ENCODE data around the gene PASK.
"Not testable (repeated sequence)": the region's sequence is repeated elsewhere in the genome, so short reads cannot be mapped to it uniquely, and the experiment has no call there.

PASK gene

DNA sequence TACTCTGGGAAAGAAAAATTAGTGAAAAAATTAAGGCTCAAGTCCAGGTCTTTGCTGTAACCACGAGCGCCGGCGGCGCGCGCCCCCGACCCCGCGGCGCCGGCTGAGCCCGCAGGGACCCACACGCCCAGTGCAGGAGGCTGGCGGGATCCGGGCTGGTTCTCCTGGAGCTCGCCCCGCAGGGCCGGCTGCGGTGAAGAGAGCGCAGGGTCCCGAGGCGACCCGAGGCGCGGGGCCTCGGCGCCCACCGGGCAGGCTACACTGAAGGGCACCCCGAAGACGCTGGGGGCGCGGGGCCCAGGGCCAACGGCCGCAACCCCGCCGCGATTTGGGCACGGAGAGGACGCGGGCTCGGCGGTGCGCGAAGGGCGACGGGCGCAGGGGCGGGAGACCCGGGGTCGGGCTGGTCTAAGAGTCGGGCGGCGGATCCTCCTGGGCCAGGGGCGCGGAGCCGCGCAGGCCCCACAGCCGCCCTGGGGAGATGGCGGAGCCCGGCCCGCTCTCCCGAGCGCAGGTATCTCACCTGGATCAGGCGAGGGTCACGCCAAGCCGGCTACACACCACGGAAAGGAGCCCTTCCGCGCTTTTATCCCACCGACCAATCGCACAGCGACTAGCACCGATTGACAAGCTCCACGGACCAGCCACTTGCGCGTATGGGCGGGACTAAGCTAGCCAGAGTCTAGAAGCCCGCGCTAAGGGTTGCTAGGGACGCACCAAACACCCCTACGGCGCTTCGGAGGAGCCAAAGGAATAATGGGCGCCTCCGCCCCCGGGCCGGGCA, at the start of gene PASK:
TSS of gene PASK (minus strand) at position 582 of the 784 bp plus-strand sequence. CDS start 6,440 bp downstream, outside the sequence.
- TF ChIP-seq ZNF274 (IDR thresholded peaks at IDR 0.05; ENCODE audit: low read depth, low read length) = no peak

GRCh38 chr2:241198381-241199279, 49.4 kb upstream of the PASK start:
- TF ChIP-seq ZNF274 (IDR thresholded peaks at IDR 0.05; ENCODE audit: low read depth, low read length) = no peak

More for the DNA sequence above, at the start of gene PASK:
- H3K4me3 ChIP-seq (ENCODE audit: low read length) = peak within 1 kb of the TSS; percentile 92

GRCh38 chr2:241197947-241198346, 48.7 kb upstream of the PASK start:
- TF ChIP-seq ZNF274 (IDR thresholded peaks at IDR 0.05; ENCODE audit: low read depth, low read length) = no peak
- no peak overlapping the region for H3K4me3 ChIP-seq (ENCODE audit: low read length)

More at GRCh38 chr2:241198381-241199279, 49.4 kb upstream of the PASK start:
- H3K4me3 ChIP-seq (ENCODE audit: low read length) = no peak overlapping the region

- not testable (repeated sequence) for H3K4me3 ChIP-seq (ENCODE audit: low read length)
These were observed 48.0 kb upstream of the PASK start for GRCh38 chr2:241197246-241197645.

- TF ChIP-seq ZNF274 (IDR thresholded peaks at IDR 0.05; ENCODE audit: low read depth, low read length) = no peak
- H3K4me3 ChIP-seq (ENCODE audit: low read length) = no peak overlapping the region
These were observed 46.3 kb upstream of the PASK start for GRCh38 chr2:241195506-241196130.

GRCh38 chr2:241194811-241195210, 45.5 kb upstream of the PASK start:
- no peak overlapping the region for H3K4me3 ChIP-seq (ENCODE audit: low read length)
- no peak for TF ChIP-seq ZNF274 (IDR thresholded peaks at IDR 0.05; ENCODE audit: low read depth, low read length)

DNA sequence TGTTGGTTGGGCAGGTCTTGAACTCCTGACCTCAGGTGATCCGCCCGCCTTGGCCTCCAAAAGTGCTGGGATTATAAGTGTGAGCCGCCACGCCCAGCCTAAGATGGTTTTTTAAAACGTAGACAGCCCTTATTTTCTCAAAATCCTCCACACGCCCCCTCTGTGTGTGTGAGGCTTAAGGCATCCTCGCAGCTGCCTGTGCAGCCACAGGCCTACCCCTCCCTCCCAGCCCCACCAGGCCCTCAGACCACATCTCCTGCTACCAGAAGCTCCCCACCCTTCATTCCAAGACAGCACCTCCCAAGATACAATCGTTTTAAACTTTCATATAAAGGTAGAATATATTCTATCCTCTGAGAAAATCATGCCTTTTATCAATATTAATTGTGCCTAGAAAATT, 44.0 kb upstream of the PASK start:
- no peak for TF ChIP-seq ZNF274 (IDR thresholded peaks at IDR 0.05; ENCODE audit: low read depth, low read length)

GRCh38 chr2:241191081-241191480, 41.8 kb upstream of the PASK start:
- TF ChIP-seq ZNF274 (IDR thresholded peaks at IDR 0.05; ENCODE audit: low read depth, low read length) = no peak
- no peak overlapping the region for H3K4me3 ChIP-seq (ENCODE audit: low read length)

More for the DNA sequence above, 44.0 kb upstream of the PASK start:
- no peak overlapping the region for H3K4me3 ChIP-seq (ENCODE audit: low read length)

- no peak for TF ChIP-seq ZNF274 (IDR thresholded peaks at IDR 0.05; ENCODE audit: low read depth, low read length)
- H3K4me3 ChIP-seq (ENCODE audit: low read length) = no peak overlapping the region
These were observed 41.2 kb upstream of the PASK start for GRCh38 chr2:241190291-241190981.

DNA sequence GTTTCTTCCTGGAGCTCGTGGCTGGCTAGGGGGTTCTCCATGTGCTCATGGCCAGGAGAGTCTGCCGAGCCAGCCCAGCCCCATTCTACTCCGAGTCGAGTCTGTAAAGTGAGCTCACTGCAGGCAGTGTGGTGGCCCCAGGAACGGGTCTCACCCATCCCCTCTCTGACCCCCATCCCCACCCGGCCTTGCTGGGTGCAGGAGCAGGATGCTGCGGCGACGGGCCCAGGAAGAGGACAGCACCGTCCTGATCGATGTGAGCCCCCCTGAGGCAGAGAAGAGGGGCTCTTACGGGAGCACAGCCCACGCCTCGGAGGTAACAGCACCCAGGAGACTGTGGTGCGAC, 40.6 kb upstream of the PASK start:
- H3K4me3 ChIP-seq (ENCODE audit: low read length) = no peak overlapping the region
- no peak for TF ChIP-seq ZNF274 (IDR thresholded peaks at IDR 0.05; ENCODE audit: low read depth, low read length)

DNA sequence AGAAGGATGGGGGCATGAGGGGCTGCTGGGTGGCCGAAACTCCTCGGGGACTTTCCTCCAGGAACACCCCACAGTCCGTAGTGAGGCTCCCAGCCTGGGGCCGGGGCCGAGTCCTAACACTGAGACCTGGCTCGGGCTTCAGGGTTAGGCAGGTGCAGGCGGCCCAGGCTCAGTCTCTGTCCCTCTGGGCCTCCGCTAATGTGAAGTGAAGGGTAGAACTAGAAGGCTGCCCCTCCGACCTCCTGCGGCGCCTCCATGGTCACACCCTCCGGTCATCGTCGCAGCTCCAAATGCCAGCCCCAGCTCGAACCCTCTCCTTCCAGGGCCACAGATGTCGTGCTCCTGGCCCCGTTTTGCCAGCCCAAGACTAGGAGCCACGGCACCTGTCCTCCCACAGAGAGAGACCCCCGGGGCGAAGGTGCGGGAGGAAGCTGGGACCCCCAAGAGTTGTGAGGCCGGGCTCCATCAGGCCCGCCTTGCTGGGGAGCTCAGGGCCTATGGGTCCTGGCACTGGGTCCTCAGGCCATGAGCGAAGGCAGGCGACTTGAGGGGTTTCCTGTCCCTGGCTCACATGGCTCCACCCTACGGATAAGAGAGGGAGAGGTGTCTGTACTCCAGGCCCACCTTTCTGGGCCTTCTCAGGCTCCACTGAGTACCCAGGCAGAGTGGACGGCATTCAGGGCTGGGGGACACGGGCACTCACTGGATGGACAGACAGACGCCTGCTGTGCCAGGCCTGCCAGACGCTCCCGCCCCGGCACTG, 40.0 kb upstream of the PASK start:
- no peak overlapping the region for H3K4me3 ChIP-seq (ENCODE audit: low read length)
- TF ChIP-seq ZNF274 (IDR thresholded peaks at IDR 0.05; ENCODE audit: low read depth, low read length) = no peak

- TF ChIP-seq ZNF274 (IDR thresholded peaks at IDR 0.05; ENCODE audit: low read depth, low read length) = no peak
- no peak within 1 kb of the TSS for H3K4me3 ChIP-seq (ENCODE audit: low read length)
These were observed 39.3 kb upstream of the PASK start, which contains the start of gene ANO7 for GRCh38 chr2:241188361-241189092. TSS of gene ANO7 (plus strand) at chr2:241188677. CDS start at chr2:241190064, 1,387 bp downstream.

- TF ChIP-seq ZNF274 (IDR thresholded peaks at IDR 0.05; ENCODE audit: low read depth, low read length) = no peak
- no peak overlapping the region for H3K4me3 ChIP-seq (ENCODE audit: low read length)
These were observed 38.6 kb upstream of the PASK start for GRCh38 chr2:241187918-241188234.
